ENCODE data around the gene EPB41L1.

- TF ChIP-seq CTCF (conservative IDR thresholded peaks at IDR 0.05) (no peak), ZFX (IDR thresholded peaks at IDR 0.05) (no peak)
These were observed 56.0 kb downstream of the EPB41L1 start for GRCh38 chr20:36210436-36211021.
